Left lung (tissue), 10 donors: ENCODE data around the gene SLC39A9. TPM values are rescaled to one million over a fixed set of nuclear protein-coding genes. Genes with fewer than 3 reads are reported as not detected.

Source experiments
- ATAC-seq: fragments of 200-7000 bp; cut with Tn5 transposase; one replicate; pipeline ENCODE4 v1.9.1; 2020; ENCODE audit warnings: moderate library complexity
- DNase-seq, 4 donors: peaks; one replicate each; pipeline ENCODE4 v3.0.0-alpha.2; 2013 to 2020
- H3K27ac ChIP-seq, 2 donors: fragments of 200-600 bp; sonication (generic) in 1 of 2; one replicate each; pipeline versions ENCODE4 v1.5.0 to v1.8.0; 2020 to 2021
- H3K27me3 ChIP-seq, 2 donors: fragments of 200-600 bp; sonication (generic) in 1 of 2; one replicate each; pipeline versions ENCODE4 v1.5.0 to v1.8.0; 2020 to 2021
- H3K36me3 ChIP-seq, 2 donors: fragments of 200-600 bp; sonication (generic) in 1 of 2; one replicate each; pipeline versions ENCODE4 v1.5.0 to v1.8.0; 2020 to 2021
- H3K4me1 ChIP-seq, 2 donors: fragments of 200-600 bp; one replicate each; pipeline ENCODE4 v1.8.0; 2021
- H3K4me3 ChIP-seq, 2 donors: fragments of 200-600 bp; sonication (generic) in 1 of 2; one replicate each; pipeline versions ENCODE4 v1.5.0 to v1.8.0; 2020 to 2021; ENCODE audit warnings: mild to moderate bottlenecking in 1 of 2
- H3K9me3 ChIP-seq, 2 donors: fragments of 200-600 bp; sonication (generic) in 1 of 2; one replicate each; pipeline versions ENCODE4 v1.5.0 to v1.8.0; 2020 to 2021
- intact Hi-C, 2 donors: fragments of 100-400 bp; cut with DNase I; formaldehyde crosslinking; loops; one replicate each; pipeline versions ENCODE4 v1.11.2 to v1.14.2; 2022
- polyA plus RNA-seq, 6 donors: library from polyadenylated mRNA; unstranded; fragments of 120-200 nt; gene quantifications; one replicate each; pipeline ENCODE4 v1.2.1, GENCODE V29; 2013; ENCODE audit not compliant: insufficient read length in 6 of 6
- total RNA-seq, 2 donors: library from RNA; stranded (reverse); fragmentation: NEBNext Ultra II Directional; extraction: Animal tissue kit (Norgen Biotek cat#: 25700); gene quantifications; one replicate each; pipeline ENCODE4 v1.2.1, GENCODE V29; 2021
- TF ChIP-seq, protein P1 (sequence below), 2 donors: fragments of 200-600 bp; sonication (generic) in 1 of 2; IDR thresholded peaks; one replicate each; pipeline versions ENCODE4 v1.5.0 to v1.8.0; 2021; ENCODE audit warnings: antibody characterized with exemption in 2 of 2
- donor health status: DM: no; HTN: yes; CAD: no.
- donor health status: DM: no; HTN: no; CAD: no.

The SLC39A9 gene
- total and polyA plus RNA-seq, 8 donors = 61.6 to 75.8 (median 68.3) TPM

DNA sequence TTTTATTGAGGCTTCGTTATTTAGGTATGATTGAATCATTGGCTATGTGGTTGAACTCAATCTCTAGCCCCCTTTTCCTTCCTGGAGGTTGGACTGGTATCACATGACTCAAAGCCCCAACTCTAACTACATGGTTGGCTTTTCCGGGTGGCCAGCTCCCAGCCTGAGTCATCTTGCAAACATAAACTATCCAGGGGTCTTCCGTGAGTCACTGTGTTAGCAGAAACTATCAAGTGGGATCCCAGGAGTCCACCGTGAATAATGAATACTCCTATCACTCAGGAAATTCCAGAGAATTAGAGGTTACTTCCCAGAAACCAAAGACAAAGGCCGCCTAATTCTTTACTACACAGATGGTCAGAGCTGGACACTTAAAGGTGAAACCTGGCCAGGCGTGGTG lies 66.3 kb downstream of the SLC39A9 start:
- no peak for ATAC-seq
- no peak for DNase-seq
- TF ChIP-seq, protein P1, sequence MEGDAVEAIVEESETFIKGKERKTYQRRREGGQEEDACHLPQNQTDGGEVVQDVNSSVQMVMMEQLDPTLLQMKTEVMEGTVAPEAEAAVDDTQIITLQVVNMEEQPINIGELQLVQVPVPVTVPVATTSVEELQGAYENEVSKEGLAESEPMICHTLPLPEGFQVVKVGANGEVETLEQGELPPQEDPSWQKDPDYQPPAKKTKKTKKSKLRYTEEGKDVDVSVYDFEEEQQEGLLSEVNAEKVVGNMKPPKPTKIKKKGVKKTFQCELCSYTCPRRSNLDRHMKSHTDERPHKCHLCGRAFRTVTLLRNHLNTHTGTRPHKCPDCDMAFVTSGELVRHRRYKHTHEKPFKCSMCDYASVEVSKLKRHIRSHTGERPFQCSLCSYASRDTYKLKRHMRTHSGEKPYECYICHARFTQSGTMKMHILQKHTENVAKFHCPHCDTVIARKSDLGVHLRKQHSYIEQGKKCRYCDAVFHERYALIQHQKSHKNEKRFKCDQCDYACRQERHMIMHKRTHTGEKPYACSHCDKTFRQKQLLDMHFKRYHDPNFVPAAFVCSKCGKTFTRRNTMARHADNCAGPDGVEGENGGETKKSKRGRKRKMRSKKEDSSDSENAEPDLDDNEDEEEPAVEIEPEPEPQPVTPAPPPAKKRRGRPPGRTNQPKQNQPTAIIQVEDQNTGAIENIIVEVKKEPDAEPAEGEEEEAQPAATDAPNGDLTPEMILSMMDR (IDR thresholded peaks at IDR 0.05) = no peak
- intact Hi-C loops = loop anchor here in 1 of 2 donors (5.0 kb wide), 1 partner anchor 223 kb away; no protein-coding TSS in a partner anchor
- H3K27ac ChIP-seq = no peak overlapping the region
- peaks cover 0 to 10% of the 10 kb centered on the region in 2 donors for H3K4me1 ChIP-seq
- H3K4me3 ChIP-seq = no peak overlapping the region
- H3K9me3 ChIP-seq = no peaks in the 10 kb centered on the region
- peaks cover 0 to 14% of the 10 kb centered on the region in 2 donors for H3K36me3 ChIP-seq
- no peaks in the 10 kb centered on the region for H3K27me3 ChIP-seq

- Histone ChIP-seq H3K9me3 (no peaks in the 10 kb centered on the region), H3K4me3 (no peak overlapping the region), H3K36me3 (no peaks in the 10 kb centered on the region), H3K27me3 (no peaks in the 10 kb centered on the region), H3K4me1 (peaks cover 0 to 6% of the 10 kb centered on the region in 2 donors), H3K27ac (no peak overlapping the region)
- TF ChIP-seq, protein P1 (IDR thresholded peaks at IDR 0.05) = no peak
- intact Hi-C loops = no loop called here
- DNase-seq (no peak), ATAC-seq (no peak)
These were observed 70.5 kb downstream of the SLC39A9 start for GRCh38 chr14:69468949-69469348.

DNA sequence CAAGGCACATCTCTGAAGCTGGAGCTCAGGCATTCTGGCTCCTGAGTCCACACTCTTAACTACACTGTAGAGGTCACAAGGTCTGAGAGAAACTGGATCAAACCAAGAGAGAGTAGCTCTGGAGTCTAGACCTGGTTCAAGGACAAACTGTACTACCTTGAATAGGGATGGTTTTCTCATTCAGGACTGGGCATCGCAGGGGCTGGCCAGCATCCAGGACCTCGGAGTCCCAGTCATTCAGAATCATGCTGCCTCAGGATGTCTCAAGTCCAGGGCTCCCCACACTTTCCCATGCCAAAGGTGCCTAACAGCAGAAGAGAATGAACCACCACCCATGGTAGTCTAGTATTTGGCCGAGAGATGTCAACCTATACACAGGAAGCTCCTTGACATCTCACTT lies 72.9 kb downstream of the SLC39A9 start:
- no peaks in the 10 kb centered on the region for H3K27me3 ChIP-seq
- no peak for DNase-seq
- H3K4me3 ChIP-seq = no peak overlapping the region
- H3K4me1 ChIP-seq = peaks cover 0 to 6% of the 10 kb centered on the region in 2 donors
- no peak for ATAC-seq
- intact Hi-C loops = no loop called here
- TF ChIP-seq, protein P1 (IDR thresholded peaks at IDR 0.05) = no peak
- no peaks in the 10 kb centered on the region for H3K36me3 ChIP-seq
- H3K9me3 ChIP-seq = no peaks in the 10 kb centered on the region
- no peak overlapping the region for H3K27ac ChIP-seq

GRCh38 chr14:69471916-69472315 lies 73.4 kb downstream of the SLC39A9 start:
- Histone ChIP-seq H3K4me3 (no peak overlapping the region), H3K36me3 (no peaks in the 10 kb centered on the region), H3K27ac (no peak overlapping the region), H3K4me1 (peaks cover 0 to 6% of the 10 kb centered on the region in 2 donors), H3K27me3 (no peaks in the 10 kb centered on the region), H3K9me3 (no peaks in the 10 kb centered on the region)
- no peak for ATAC-seq
- no peak for DNase-seq
- TF ChIP-seq, protein P1 (IDR thresholded peaks at IDR 0.05) = no peak
- intact Hi-C loops = no loop called here

GRCh38 chr14:69473260-69473659 lies 74.8 kb downstream of the SLC39A9 start:
- peaks cover 0 to 6% of the 10 kb centered on the region in 2 donors for H3K4me1 ChIP-seq
- intact Hi-C loops = no loop called here
- no peak overlapping the region for H3K27ac ChIP-seq

More at GRCh38 chr14:69473260-69473659, 74.8 kb downstream of the SLC39A9 start:
- H3K36me3 ChIP-seq = no peaks in the 10 kb centered on the region
- H3K9me3 ChIP-seq = no peaks in the 10 kb centered on the region
- H3K27me3 ChIP-seq = no peaks in the 10 kb centered on the region
- TF ChIP-seq, protein P1 (IDR thresholded peaks at IDR 0.05) = no peak
- DNase-seq (no peak), ATAC-seq (no peak)
- H3K4me3 ChIP-seq = no peak overlapping the region
